ENCODE data around the gene DPP7. TPM values are rescaled to one million over a fixed set of nuclear protein-coding genes. Genes with fewer than 3 reads are reported as not detected.

DPP7 gene
- total RNA-seq, 4 donors from 2014 or later = 23.2 to 100 (median 76.8) TPM

GRCh38 chr9:137107312-137107921 lies 7.1 kb downstream of the DPP7 start:
- TF ChIP-seq CTCF (IDR thresholded peaks at IDR 0.05) (no peak), POLR2A (IDR thresholded peaks at IDR 0.05) (no peak)
- Histone ChIP-seq H3K9me3 (no peaks in the 10 kb centered on the region), H3K27ac (no peak overlapping the region), H3K4me3 (no peak overlapping the region), H3K27me3 (no peaks in the 10 kb centered on the region), H3K36me3 (no peaks in the 10 kb centered on the region), H3K4me1 (no peaks in the 10 kb centered on the region)
- DNase-seq = no peak
- intact Hi-C loops (cut with DNase I; ENCODE audit: low total_unique reads) = no loop called here

GRCh38 chr9:137106662-137107250 lies 7.8 kb downstream of the DPP7 start:
- TF ChIP-seq POLR2A (IDR thresholded peaks at IDR 0.05) (no peak), CTCF (IDR thresholded peaks at IDR 0.05) (no peak)
- H3K27ac ChIP-seq = no peak overlapping the region
- intact Hi-C loops (cut with DNase I; ENCODE audit: low total_unique reads) = no loop called here
- no peak overlapping the region for H3K4me3 ChIP-seq
- H3K4me1 ChIP-seq = no peaks in the 10 kb centered on the region
- DNase-seq = no peak
- no peaks in the 10 kb centered on the region for H3K36me3 ChIP-seq
- no peaks in the 10 kb centered on the region for H3K27me3 ChIP-seq
- no peaks in the 10 kb centered on the region for H3K9me3 ChIP-seq

GRCh38 chr9:137105814-137106661 lies 8.5 kb downstream of the DPP7 start:
- H3K27ac ChIP-seq = no peak overlapping the region
- no peaks in the 10 kb centered on the region for H3K4me1 ChIP-seq
- H3K27me3 ChIP-seq = no peaks in the 10 kb centered on the region
- no peaks in the 10 kb centered on the region for H3K36me3 ChIP-seq
- H3K4me3 ChIP-seq = no peak overlapping the region
- DNase-seq = no peak
- no peaks in the 10 kb centered on the region for H3K9me3 ChIP-seq
- TF ChIP-seq CTCF (IDR thresholded peaks at IDR 0.05) (no peak), POLR2A (IDR thresholded peaks at IDR 0.05) (no peak)
- intact Hi-C loops (cut with DNase I; ENCODE audit: low total_unique reads) = no loop called here

GRCh38 chr9:137103206-137103999 lies 11.1 kb downstream of the DPP7 start:
- no peak for DNase-seq
- Histone ChIP-seq H3K27ac (no peak overlapping the region), H3K4me1 (no peaks in the 10 kb centered on the region), H3K27me3 (no peaks in the 10 kb centered on the region), H3K36me3 (no peaks in the 10 kb centered on the region), H3K9me3 (no peaks in the 10 kb centered on the region), H3K4me3 (no peak overlapping the region)
- intact Hi-C loops (cut with DNase I; ENCODE audit: low total_unique reads) = no loop called here
- no peak for TF ChIP-seq POLR2A (IDR thresholded peaks at IDR 0.05)
- no peak for TF ChIP-seq CTCF (IDR thresholded peaks at IDR 0.05)
